Esophagus muscularis mucosa (tissue), 3 donors: ENCODE data around the gene ASCL1.

ENCODE experiments used
- CTCF ChIP-seq, 3 experiments: fragments of 200-600 bp in 2 of 3; fragments of 450-650 bp in 1 of 3; sonication (generic) in 2 of 3; IDR thresholded peaks; one replicate each; pipeline ENCODE4 v1.5.1; 2017 to 2019; ENCODE audit warnings: antibody characterized with exemption in 3 of 3, mild to moderate bottlenecking in 2 of 3, moderate library complexity in 1 of 3
- POLR2A ChIP-seq: fragments of 450-650 bp; IDR thresholded peaks from one replicate; pipeline ENCODE4 v1.6.1; 2017; ENCODE audit warnings: antibody characterized with exemption, moderate library complexity, mild to moderate bottlenecking, low read depth
- POLR2AphosphoS5 ChIP-seq, 2 donors: sonication (generic); formaldehyde crosslinking; IDR thresholded peaks; one replicate each; pipeline ENCODE4 v1.6.1; 2017; ENCODE audit warnings: antibody characterized with exemption in 2 of 2

DNA sequence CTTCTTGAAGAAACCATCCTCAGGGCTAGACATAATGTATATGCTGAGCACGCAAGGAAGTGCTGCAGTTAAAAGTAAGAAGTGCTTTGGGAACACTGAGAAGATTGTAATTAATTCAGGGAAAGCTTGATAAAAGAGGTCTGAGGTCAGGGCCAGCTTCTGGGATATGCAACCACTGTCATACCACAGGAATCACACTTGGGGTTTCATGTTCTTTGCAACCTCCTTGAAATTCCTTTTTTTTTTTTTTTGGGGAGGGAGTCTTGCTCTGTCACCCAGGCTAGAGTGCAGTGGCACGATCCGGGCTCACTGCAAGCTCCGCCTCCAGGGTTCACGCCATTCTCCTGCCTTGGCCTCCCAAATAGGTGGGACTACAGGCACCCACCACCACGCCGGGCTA is 47.3 kb upstream of the ASCL1 start:
- TF ChIP-seq CTCF (IDR thresholded peaks at IDR 0.05) (no peak), POLR2A (no peak), POLR2AphosphoS5 (IDR thresholded peaks at IDR 0.05) (no peak)
